ENCODE results near the gene PSMD14.

PSMD14 gene

DNA sequence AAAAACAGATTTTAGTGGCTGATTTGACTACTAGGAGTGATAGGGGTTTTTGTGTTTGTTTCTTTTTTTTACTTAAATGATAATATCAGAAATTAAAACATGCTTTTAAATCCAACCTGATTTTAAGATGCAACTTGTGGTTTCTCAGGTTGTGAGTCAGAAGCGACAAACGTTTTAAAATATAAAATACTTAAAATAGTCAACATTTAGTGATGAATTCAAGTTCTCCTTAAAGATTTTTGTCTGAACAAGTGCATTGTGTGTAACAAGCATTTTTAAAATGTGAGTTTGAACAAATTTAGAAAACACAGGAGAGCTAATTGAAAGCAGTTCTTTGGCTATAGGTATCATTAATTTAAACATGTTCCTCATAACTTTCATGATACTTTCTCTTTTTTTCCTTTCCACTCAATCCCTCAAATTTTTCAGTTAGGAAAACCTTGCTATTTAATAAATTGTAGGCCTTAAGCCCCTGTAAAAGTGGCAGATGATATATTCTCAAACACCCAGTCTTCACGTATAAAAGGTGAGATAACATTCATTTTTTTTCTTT lies 111.5 kb downstream of the PSMD14 start:
- DNase-seq (ENCODE audit: low spot score), result no peak

GRCh38 chr2:161420406-161421074 lies 112.3 kb downstream of the PSMD14 start:
- no peak for DNase-seq (ENCODE audit: low spot score)

- DNase-seq (ENCODE audit: low spot score), result no peak
Measured at GRCh38 chr2:161421686-161422085, 113.5 kb downstream of the PSMD14 start.

DNA sequence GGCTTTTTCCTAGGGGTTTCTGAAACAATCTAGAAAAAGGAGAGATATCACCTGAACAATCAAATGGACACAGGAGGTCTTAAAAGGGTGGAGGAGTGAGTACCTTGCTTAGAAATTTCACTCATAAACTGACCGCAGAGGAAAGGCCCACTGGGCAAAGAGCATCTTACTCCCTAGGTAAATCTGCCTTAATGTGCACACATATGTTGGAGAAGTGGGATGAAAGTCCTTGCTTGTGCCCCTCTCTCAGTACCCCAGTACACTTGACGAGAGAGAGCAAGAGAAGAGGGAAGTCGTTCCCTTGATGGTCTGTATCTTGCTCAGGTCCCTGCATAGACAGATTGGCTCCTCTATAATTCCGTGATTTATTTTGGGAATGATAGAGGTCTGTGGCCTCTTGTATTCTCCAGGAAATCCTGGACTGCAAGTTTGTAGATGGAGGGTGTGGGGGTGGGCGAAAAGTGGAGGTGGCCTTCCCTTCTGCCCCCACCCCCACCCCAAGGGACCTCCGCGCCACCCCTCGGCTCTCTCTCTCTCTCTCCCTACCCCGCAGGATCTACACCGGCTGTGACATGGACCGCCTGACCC lies 114.7 kb downstream of the PSMD14 start:
- no peak for DNase-seq (ENCODE audit: low spot score)

- no peak for DNase-seq (ENCODE audit: low spot score)
Measured at GRCh38 chr2:161423421-161424393, 115.5 kb downstream of the PSMD14 start.

GRCh38 chr2:161424394-161424769 lies 116.2 kb downstream of the PSMD14 start:
- DNase-seq (ENCODE audit: low spot score), result no peak

DNA sequence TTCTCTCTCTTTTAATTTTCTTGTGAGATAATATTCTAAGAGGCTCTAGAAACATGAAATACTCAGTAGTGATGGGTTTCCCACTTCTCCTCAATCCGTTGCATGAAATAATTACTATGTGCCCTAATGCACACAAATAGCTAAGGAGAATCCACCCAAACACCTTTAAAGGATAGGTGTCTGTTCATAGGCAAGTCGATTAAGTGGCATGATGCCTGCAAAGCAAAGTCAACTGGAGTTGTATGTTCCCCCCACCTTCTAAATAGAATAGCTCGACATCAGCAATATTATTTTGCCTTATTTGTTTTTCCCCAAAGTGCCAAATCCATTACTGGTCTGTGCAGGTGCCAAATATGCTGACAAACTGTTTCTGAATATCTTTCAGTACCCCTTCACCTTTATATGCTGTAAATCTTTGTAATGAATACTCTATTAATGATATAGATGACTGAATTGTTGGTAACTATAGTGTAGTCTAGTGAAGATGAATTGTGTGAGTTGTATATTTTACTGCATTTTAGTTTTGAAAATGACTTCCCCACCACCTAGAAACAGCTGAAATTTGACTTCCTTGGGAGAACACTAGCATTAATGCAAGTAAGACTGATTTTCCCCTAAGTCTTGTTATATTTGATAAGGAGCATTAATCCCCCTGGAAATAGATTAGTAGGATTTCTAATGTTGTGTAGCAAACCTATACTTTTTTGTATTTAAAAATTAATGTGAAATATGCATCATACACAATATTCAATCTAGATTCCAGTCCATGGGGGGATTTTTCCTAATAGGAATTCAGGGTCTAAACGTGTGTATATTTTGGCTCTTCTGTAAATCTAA lies 116.9 kb downstream of the PSMD14 start:
- DNase-seq (ENCODE audit: low spot score), result no peak

DNA sequence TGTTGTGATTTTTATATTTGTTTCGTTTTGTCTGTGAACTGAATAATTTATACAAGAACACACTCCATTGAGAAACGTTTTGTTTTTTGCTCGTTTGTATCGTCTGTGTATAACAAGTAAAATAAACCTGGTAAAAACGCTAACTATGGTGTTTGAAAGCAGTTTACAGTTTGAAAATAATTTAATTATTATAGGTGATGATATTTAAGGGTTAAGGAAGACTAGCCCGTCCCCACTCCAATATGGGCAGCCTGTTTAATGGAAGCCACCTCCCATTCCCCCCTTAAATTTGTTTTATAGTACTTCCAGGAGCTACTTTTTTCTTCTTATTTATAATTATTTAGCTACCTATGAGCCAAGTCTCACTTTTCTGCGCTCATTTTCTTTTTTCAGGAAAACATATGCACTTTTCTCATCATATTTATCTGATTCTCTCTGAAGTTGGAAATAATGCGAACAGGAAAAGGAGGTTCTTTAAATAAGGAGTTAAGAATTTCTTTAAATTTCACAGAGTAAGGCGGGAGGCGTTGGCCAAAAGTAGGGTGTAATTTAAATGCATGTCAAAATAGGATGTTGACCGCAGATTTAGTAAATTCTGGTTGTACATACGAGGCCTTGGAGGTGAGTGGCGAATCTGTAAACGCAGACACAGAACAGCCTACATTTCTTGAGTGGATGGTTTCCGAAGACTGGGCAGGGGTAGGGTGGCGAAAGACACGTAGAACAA lies 117.7 kb downstream of the PSMD14 start:
- DNase-seq (ENCODE audit: low spot score), result no peak

DNA sequence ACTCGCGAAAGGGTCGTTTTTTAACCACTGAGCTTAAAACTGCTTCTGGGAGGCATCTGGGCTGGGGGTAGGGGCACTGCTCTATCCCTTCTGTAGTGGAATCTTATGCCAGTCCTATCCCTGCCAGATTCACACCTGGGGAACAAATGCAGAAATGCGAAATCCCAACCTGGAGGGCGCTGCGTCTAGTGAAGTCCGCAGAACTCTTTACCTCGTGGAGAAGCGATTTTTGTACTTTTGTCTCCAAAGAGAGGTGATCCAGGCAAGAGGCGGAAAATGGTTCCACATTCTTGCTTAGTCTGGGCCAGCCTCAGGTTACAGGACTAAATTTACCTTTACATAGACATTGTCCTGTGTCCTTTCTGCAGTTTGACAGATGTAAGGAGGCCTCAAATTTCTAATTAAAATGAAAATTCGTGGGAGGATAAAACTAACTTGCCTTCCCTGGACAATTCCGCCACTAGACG lies 118.3 kb downstream of the PSMD14 start:
- no peak for DNase-seq (ENCODE audit: low spot score)

DNA sequence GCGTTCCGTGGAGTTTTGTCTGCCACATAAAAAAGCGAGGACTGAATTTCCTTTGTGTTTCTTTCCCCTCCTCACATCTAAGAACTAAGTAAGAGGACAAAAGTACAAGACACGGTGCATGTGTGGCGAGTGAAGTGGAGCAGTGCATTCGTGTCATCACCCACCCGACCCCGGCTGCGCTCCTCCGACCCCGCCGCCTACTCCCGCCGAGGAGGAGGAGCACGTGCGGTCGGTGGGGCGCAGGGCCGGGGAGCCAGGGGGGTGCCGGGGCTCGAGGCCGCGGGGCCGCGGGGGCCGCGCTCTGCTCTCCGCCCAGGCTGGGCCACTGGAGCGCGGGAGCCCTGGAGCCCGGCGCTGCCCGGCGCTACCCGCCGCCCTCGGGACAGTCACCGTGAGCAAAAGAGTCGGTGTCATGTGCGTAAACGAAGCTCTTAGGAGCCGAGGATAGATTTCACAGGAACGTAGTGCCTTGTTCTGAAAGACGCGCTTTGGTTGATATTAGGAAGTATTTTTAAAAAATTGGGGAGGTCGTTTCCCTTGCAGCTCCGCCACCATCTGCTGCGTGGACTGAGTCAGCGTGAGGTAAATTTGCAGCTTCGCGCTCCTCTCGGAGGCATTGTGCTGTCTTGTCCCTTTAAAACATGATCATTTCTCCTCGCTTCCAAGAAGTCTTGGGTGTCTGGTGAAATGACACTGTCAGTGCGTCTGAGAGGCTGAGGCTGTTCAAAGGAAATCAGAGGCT lies 118.9 kb downstream of the PSMD14 start:
- DNase-seq (ENCODE audit: low spot score), result no peak

DNA sequence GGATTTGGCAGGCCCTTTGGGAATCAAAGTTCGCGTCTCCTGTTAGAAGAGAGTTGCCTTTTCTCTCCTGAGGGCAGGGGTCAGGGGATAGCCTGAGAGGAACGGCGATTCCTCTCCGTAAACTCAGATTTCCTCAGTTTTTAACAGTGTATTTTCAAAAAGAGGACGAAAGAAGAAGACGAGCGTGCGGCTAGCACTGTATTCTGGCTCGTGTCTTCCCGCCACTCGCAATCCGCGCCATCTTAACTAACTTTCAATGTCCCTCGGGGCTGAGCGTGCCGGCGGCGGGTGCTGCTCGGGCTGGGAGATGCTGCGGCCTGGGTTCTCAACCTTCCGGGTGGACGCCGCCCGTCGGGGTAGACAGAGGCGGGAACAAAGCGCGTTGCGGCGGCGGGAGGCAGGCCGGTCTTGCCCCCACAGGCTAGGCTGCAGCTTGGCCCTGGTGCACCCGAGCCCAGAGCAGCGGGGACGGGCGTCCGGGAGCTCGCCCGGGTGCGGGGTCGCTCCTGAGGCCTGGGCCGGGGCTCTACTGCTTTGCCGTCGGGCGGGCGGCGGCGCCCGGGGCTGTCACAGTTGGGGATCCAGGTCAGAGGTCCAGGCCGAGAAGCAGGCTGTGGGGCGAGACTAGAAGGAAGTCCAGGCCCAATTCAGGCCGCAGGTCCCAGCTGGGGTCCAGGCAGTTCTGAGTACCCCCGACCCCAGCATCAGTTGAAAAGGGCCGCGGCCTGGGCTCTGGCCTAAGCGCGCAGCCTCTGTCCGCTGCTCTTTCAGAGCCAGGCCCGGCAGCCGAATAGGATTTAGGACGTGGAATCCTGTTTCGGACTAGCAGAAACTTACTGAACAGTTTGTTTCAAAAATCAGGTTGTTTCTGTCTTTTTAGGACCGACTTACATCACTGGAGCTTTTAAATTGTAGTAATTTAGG lies 119.7 kb downstream of the PSMD14 start:
- no peak for DNase-seq (ENCODE audit: low spot score)

GRCh38 chr2:161430386-161430785 lies 122.2 kb downstream of the PSMD14 start:
- DNase-seq (ENCODE audit: low spot score), result no peak

DNA sequence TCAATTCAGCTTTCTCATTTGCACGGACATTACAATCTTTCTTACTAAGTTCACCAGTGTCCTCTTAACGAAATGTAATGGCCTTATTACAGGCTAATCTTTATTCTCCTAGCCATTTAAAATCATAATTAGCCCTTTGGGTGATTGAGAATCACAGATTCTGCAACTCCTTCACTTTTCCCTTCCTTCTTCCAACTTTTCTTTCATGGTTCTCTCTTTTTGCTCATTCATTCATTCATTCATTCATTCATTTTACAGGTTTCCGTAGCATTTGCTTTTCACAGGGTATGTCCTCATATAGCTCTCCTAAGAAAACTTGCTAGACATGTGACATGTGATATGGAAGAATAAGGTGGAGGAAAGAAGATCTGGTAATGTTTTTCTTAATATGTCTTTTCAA lies 123.9 kb downstream of the PSMD14 start:
- no peak for DNase-seq (ENCODE audit: low spot score)

GRCh38 chr2:161434118-161434517 lies 125.9 kb downstream of the PSMD14 start:
- DNase-seq (ENCODE audit: low spot score), result no peak

GRCh38 chr2:161436411-161436810 lies 128.2 kb downstream of the PSMD14 start:
- DNase-seq (ENCODE audit: low spot score), result no peak

DNA sequence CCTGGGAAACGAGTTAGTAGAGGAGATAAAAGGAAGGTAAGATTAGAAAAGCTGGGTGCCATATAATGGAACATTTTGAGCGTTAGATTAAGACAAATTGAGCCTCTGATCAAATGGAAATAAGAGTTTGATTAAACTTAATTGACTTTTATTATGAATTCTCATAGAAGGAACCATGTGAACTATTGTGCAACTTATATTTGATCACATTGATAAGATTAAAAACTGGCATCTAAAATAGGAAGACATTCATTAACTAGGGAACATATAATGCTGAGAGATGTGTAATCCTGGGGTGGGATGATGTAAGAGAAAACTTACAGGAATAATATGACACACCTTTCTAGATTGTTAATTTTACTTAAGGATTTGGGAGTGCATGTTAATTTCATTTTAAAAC lies 130.4 kb downstream of the PSMD14 start:
- no peak for DNase-seq (ENCODE audit: low spot score)

DNA sequence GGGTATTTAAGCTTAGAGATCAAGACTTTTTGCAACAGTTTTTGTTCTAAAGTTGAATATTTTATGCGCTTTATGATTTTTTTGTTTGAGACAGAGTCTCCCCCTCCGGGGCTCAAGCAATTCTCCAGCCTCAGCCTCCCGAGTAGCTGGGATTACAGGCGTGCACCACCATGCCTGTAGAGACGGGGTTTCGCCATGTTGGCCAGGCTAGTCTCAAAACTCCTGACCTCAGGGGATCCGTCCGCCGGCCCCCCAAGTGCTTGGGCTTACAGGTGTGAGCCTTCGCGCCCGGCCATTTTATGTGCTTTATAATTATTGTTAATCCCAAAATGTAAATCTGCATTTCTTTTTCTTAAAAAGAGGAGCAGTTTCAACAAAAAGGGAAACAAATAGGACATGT lies 136.9 kb downstream of the PSMD14 start:
- no peak for DNase-seq (ENCODE audit: low spot score)

- DNase-seq (ENCODE audit: low spot score), result no peak
Measured at GRCh38 chr2:161448431-161448830, 140.2 kb downstream of the PSMD14 start.

All from COLO829 (cell line).